Osteocyte (in vitro differentiated cells): ENCODE results near the gene PRMT3. TPM values are rescaled to one million over a fixed set of nuclear protein-coding genes. Genes with fewer than 3 reads are reported as not detected.
"Not testable (repeated sequence)": the region's sequence is repeated elsewhere in the genome, so short reads cannot be mapped to it uniquely, and the experiment has no call there.

Experiments used
- DNase-seq: peaks from one replicate; pipeline ENCODE4 v3.0.0; 2021; ENCODE audit warnings: mixed read lengths; ENCODE audit not compliant: unreplicated experiment; ENCODE audit errors: extremely low spot score
- H3K27ac Mint-ChIP-seq: one replicate; pipeline ENCODE4 v1.8.0; 2021; ENCODE audit warnings: mild to moderate bottlenecking, mixed read lengths; ENCODE audit not compliant: unreplicated experiment
- H3K27me3 Mint-ChIP-seq: one replicate; pipeline ENCODE4 v1.8.0; 2021; ENCODE audit warnings: mixed read lengths; ENCODE audit not compliant: unreplicated experiment
- H3K36me3 Mint-ChIP-seq: one replicate; pipeline ENCODE4 v1.8.0; 2021; ENCODE audit warnings: mixed read lengths; ENCODE audit not compliant: unreplicated experiment
- H3K4me1 Mint-ChIP-seq: one replicate; pipeline ENCODE4 v1.8.0; 2021; ENCODE audit warnings: mixed read lengths; ENCODE audit not compliant: unreplicated experiment
- H3K4me3 Mint-ChIP-seq: one replicate; pipeline ENCODE4 v1.8.0; 2021; ENCODE audit warnings: mild to moderate bottlenecking, moderate library complexity, mixed read lengths; ENCODE audit not compliant: unreplicated experiment
- H3K9me3 Mint-ChIP-seq: one replicate; pipeline ENCODE4 v1.8.0; 2021; ENCODE audit warnings: mixed read lengths; ENCODE audit not compliant: unreplicated experiment
- total RNA-seq: library from RNA; stranded (reverse); gene quantifications from 2 replicates; pipeline ENCODE4 v1.2.1, GENCODE V29; 2021
- TF ChIP-seq, protein P1 (sequence below): fragments of 200-600 bp; sonication (generic); IDR thresholded peaks from 2 replicates; pipeline ENCODE4 v1.5.0; 2021; ENCODE audit warnings: antibody characterized with exemption, mild to moderate bottlenecking, moderate library complexity

PRMT3 gene
- total RNA-seq, 1 donor from 2014 or later, result 17.7 TPM

DNA sequence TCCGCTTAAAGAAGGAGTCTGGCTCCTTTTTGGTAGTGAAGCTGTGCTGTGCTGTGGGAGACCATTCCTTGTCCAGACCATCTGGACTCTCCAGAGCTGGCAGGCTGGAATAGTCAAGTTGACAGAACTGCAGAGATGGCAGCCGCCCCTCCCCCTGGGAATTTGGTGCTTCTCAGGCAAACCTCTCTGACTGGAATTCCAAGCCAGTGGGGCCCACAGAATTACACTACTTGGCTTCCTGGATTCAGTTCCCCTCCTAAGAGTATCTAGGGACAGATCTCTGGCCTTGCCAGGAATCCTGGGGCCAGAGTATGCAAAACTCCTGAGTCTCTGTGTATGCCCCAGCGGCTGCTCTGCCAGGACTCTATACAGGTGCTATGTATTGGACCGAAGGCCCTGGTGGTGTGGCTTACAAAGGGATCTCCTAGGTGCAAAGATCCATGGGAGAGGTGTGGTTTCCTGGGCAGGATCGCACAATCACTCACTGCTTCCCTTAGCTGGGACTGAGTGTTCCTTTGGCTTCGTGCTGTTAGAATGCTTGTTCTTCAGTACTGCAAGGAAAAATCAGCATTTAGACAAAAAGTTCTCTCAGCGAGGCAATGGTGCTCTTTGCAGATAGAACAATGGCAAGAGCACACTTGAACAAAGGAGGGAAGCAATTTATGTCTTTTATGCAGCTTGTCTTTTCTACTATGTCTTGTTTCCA lies 86.8 kb downstream of the PRMT3 start:
- Mint-ChIP-seq H3K36me3 (peaks cover 20% of the 10 kb centered on the region), H3K27ac (no peak overlapping the region), H3K9me3 (no peaks in the 10 kb centered on the region), H3K4me3 (no peak overlapping the region), H3K27me3 (no peaks in the 10 kb centered on the region), H3K4me1 (peaks cover 2% of the 10 kb centered on the region)
- DNase-seq, result no peak
- TF ChIP-seq, protein P1, sequence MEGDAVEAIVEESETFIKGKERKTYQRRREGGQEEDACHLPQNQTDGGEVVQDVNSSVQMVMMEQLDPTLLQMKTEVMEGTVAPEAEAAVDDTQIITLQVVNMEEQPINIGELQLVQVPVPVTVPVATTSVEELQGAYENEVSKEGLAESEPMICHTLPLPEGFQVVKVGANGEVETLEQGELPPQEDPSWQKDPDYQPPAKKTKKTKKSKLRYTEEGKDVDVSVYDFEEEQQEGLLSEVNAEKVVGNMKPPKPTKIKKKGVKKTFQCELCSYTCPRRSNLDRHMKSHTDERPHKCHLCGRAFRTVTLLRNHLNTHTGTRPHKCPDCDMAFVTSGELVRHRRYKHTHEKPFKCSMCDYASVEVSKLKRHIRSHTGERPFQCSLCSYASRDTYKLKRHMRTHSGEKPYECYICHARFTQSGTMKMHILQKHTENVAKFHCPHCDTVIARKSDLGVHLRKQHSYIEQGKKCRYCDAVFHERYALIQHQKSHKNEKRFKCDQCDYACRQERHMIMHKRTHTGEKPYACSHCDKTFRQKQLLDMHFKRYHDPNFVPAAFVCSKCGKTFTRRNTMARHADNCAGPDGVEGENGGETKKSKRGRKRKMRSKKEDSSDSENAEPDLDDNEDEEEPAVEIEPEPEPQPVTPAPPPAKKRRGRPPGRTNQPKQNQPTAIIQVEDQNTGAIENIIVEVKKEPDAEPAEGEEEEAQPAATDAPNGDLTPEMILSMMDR, result no peak

DNA sequence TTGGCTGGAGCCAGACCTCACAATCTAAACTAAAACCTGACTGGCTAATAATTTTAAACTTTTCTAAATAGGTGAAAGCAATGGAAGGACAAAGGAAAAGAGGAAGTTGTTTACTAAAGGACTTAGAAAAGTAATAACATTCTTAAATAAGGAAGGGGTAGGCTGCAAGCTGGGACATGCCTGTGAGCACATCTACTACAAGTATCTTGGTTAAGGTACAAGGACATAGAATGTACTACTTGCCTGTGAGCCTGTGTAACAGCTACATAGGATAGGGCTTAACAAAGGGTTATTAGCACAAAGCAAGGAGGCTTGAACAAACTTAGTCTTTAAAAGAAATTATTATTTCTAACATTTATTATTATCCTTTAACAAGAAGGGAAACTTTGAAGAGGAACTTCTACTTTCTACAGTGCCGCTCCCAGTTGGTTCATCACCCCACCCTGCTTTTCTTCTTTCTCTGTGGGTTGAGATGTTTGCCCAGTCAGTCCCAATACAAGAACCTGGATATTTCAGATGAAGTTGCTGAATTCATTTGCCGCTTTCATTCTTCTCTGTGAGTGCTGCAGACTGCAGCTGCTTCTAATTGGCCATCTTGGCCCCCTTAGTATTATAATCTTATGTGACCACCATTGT lies 87.5 kb downstream of the PRMT3 start:
- Mint-ChIP-seq H3K9me3 (no peaks in the 10 kb centered on the region), H3K36me3 (peaks cover 20% of the 10 kb centered on the region), H3K27me3 (no peaks in the 10 kb centered on the region), H3K4me3 (no peak overlapping the region), H3K4me1 (peaks cover 2% of the 10 kb centered on the region), H3K27ac (no peak overlapping the region)
- DNase-seq, result no peak
- TF ChIP-seq, protein P1, result no peak

DNA sequence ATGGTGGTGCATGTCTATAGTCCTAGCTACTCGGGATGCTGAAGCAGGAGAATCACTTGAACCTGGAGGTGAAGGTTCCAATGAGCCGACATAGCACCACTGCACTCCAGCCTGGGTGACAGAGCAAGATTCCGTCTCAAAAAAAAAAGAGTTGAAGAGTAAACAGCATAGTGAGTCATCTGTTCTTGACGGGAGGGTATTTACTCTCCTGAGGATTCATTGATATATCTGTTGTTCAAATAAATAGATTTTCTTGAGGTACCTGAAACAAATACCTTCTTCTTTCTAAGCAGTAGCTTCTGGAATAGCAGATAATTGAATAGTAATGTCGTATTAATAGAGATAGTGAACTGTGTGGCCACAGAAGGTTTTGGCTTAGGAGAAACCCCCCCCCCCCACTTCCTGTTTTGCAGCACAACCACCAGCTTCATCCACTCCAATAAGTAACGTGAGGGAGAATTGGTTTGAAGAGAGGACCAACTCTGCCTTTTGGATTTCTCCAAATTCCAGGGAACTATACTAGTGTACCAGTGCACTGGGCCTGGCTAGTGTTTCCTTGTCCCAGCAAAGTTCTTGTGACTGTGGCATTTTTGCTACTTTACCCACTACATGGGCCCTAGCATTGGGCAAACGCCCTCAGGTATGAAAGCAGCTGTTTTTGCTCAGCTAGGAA lies 90.0 kb downstream of the PRMT3 start:
- Mint-ChIP-seq H3K36me3 (peaks cover 4% of the 10 kb centered on the region), H3K9me3 (no peaks in the 10 kb centered on the region), H3K4me1 (peaks cover 2% of the 10 kb centered on the region), H3K27ac (no peak overlapping the region), H3K27me3 (no peaks in the 10 kb centered on the region), H3K4me3 (no peak overlapping the region)
- DNase-seq, result no peak
- TF ChIP-seq, protein P1, result no peak

DNA sequence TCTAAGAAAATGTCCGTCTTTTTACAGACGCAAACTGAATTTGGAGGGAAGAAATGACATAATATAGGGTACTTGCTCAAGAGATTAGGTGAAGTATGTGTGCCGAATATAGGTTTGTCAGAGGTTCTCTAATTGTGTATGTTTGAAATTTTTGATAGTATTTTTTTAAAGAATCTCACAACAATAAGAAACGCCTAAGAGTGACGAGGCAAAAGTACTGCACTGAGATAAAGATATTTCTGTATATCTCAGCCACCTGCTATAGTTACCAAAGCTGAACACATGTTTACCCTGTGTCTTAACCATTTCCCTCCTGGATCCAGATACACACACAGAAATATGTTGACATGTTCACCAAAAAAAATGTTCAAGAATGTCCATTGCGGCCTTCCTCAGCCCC lies 92.0 kb downstream of the PRMT3 start:
- Mint-ChIP-seq H3K4me3 (no peak overlapping the region), H3K9me3 (no peaks in the 10 kb centered on the region), H3K4me1 (peaks cover 2% of the 10 kb centered on the region), H3K36me3 (peaks cover 5% of the 10 kb centered on the region), H3K27ac (no peak overlapping the region), H3K27me3 (no peaks in the 10 kb centered on the region)
- no peak for DNase-seq
- TF ChIP-seq, protein P1, result no peak

DNA sequence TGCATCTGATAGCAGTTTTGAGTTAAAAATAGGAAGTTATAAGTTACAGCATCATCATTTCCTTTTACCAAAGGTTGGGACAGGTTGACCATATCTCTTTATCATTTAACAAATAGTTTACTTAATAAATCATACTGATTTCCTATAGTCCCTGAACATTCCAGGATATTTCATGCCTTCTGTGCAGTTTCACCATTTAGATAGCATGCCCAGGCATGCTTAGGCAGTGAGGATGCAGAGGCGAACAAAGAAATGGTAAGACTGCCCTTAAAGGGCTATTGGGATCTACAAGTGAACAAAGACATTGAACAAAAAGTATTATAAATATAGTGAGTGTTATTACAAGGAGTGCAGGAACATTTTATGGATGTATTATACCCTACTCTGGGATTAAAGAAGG lies 96.4 kb downstream of the PRMT3 start:
- Mint-ChIP-seq H3K4me3 (no peak overlapping the region), H3K27ac (no peak overlapping the region), H3K4me1 (no peaks in the 10 kb centered on the region), H3K36me3 (peaks cover 2% of the 10 kb centered on the region), H3K9me3 (no peaks in the 10 kb centered on the region), H3K27me3 (no peaks in the 10 kb centered on the region)
- TF ChIP-seq, protein P1, result no peak
- DNase-seq, result no peak

DNA sequence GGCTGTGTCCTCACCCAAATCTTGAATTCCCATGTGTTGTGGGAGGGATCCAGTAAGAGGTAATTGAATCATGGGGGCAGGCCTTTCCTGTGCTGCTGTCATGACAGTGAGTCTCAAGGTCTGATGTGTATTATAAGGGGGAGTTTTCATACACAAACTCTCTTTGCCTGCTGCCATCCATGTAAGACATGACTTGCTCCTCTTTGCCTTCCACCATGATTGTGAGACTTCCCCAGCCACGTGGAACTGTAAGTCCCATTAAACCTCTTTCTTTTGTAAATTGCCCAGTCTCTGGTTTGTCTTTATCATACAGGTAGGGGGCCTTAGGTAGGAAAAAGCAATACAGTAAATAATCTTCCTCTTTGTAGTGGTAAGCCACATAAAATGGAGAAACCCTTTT lies 96.9 kb downstream of the PRMT3 start:
- not testable (repeated sequence) for H3K4me1 Mint-ChIP-seq, H3K27me3 Mint-ChIP-seq, H3K36me3 Mint-ChIP-seq, H3K9me3 Mint-ChIP-seq, DNase-seq, H3K4me3 Mint-ChIP-seq, H3K27ac Mint-ChIP-seq
